ENCODE data around the gene DCTPP1.
A peak's percentile ranks its signal among the peaks of the same experiment; 100 is the strongest.
"Not testable (repeated sequence)": the region's sequence is repeated elsewhere in the genome, so short reads cannot be mapped to it uniquely, and the experiment has no call there.

The DCTPP1 gene

DNA sequence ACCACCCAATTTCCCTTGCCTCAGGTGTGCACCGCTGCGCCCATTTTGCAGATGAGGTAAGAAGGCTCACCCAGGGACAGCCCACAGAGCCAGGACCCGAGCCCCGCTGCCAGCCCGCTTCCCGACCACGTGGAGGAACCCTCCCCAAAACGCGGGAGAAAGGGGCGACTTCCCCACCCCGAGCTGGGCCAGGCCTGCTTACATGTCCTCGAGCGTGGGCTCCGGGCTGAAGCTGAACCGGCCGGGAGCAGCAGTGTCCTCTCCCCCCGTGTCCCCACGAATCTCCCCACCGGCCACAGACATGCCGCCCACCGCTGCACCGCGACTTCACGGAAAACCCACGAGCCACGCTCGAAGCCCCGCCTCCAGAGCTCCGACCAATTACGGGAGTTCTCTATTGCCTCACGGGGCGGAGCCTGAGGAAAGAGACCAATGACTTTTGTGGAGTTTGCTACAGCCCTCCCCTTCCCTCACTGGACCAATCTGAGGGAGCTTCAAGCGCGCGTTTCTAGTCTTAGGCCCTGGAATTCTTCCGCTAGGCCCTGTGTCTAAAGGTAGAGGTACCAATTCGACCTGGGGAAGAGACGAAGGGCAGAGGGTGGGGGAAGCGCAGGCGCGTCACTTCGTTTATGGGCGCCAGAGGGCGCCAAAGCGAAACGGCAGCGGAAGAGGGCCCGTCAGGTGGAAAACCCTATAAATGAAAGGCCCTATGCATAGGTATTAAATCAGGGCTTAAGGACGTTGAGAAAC is at the start of gene DCTPP1:
TSS of gene DCTPP1 (minus strand) at position 353 of the 750 bp plus-strand sequence. CDS start at position 303, 50 bp downstream.
- peak; percentile 98 for DNase-seq

DNA sequence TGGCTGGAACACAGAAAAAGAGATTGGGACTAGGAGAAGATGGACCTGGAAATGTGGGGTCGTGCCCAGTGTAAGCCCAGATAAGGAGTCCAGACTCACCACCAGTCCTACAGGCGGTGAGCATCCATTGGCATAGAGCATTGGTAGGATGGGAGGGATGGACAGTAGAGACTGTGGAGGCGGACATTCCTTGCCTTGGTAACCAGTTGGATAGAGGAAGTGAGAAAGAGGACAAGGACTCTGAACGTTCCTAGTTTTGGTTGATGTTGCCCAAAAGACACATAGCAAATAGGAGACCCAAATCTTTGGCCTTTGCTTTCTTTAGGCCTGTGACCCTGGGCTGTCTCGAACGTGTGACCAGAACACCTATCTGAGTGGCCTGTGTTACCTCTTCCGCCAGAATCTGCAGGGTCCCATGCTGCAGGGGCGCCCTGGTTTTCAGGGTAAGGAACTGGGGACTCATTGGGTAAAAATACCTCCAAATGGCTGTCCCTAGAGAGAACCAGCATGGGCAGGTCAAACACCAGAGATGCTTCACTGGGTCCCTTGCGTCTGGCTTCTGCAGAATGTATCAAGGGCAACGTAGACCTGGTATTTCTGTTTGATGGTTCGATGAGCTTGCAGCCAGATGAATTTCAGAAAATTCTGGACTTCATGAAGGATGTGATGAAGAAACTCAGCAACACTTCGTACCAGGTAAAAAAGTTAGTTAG is 49.1 kb upstream of the DCTPP1 start:
- no peak for DNase-seq

DNA sequence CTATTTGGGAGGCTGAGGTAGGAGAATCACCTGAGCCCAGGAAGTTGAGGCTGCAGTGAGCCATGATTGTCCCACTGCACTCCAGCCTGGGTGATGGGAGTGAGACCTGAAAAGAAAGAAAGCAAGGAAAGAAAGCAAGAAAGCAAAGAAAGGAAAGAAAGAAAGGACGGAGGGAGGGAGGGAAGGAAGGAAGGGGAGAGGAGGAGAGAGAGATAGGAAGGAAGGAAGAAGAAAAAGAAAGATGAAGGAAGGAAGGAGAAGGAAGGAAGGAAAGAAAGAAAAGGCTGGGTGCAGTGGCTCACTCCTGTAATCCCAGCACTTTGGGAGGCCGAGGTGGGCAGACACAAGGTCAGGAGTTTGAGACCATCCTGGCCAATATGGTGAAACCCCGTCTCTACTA is 47.9 kb upstream of the DCTPP1 start:
- DNase-seq = not testable (repeated sequence)

GRCh38 chr16:30476991-30477390 is 47.2 kb upstream of the DCTPP1 start:
- DNase-seq = no peak

GRCh38 chr16:30474684-30475083 is 44.9 kb upstream of the DCTPP1 start:
- DNase-seq = no peak

DNA sequence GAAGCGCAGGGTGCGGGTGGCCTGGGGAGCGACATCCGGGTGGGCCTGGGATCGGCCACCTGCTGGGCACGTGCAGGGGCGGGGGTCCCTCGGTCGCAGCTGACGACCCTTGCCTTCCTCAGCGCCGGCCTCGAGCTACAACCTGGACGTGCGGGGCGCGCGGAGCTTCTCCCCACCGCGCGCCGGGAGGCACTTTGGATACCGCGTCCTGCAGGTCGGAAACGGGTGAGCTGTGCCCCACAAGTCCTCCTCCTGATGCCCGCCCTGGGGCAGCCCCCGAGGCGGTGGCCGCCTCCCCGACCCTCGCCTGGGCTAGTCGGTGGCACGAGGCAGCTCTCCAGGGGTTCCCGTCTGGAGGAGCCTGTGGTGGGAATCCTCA is 44.2 kb upstream of the DCTPP1 start:
- no peak for DNase-seq

DNA sequence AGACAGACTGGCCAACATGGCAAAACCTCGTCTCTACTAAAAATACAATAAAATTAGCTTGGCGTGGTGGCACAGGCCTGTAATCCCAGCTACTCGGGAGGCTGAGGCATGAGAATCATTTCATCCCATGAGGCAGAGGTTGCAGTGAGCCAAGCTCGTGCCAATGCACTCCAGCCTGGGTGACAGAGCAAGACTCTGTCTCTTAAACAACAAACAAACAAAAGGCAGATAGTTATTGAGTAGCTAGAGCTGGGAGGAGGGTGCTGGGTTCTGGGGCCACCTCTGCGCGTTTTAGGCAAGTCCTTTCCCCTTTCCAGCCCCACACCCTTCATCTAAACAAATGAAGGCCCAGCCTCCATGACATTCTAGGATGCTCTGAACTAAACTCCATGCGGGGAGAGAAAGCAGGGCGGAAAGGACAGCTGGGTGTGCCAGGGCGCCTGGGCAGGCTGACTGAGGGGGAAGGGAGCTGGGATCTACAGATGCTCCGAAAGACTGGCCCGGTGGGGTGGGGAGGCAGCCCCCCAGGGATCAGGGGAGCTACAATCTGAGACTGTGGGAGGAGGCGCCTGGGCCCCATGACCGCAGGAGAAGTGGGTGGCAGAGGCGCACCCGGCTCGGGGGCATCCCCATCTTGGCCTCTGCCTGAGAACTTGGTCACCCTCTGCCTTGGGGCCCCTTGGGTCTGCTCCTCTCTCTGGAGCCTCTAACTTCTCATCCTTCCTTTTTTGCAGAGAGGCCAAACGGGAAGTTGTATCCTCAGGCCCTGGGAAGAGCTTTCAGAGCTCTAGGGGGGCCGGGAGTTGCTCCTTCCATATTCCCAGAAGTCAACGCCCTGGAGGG is 43.6 kb upstream of the DCTPP1 start:
- peak; percentile 59 for DNase-seq

DNA sequence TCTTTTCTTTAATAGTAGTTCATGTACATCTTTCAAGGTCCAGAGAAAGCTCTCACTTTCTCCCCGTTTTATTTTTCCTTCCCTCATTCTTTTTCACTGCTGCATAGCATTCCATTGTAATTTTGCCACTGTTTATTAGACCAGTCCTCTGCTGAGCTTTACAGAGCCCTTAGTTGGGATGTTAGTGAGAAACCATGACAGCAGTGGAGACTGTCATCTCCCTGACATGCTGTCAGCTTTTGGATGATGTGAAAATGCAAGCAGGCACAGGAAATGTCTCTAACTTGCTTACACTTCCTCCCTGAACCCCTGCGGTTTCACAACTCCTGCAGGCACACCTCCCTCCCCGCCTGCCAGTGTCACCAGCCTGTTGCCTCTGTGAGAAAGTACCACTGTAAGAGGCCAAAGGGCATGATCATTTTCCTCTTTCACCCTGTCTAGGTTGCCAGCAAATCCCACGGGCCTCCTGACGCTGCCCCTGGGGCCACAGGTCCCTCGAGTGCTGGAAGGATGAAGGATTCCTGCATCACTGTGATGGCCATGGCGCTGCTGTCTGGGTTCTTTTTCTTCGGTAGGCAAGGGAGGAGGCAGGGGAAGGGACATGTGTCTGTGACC is 42.6 kb upstream of the DCTPP1 start, which contains the start of gene ITGAL:
TSS of gene ITGAL (plus strand) at position 415 of the 615 bp plus-strand sequence. CDS start at position 511, 96 bp downstream.
- DNase-seq = peak; percentile 90

GRCh38 chr16:30470632-30470995 is 40.8 kb upstream of the DCTPP1 start:
- no peak for DNase-seq

GRCh38 chr16:30470170-30470512 is 40.3 kb upstream of the DCTPP1 start:
- DNase-seq = no peak

GRCh38 chr16:30464078-30464477 is 34.2 kb upstream of the DCTPP1 start:
- no peak for DNase-seq

GRCh38 chr16:30461426-30461825 is 31.6 kb upstream of the DCTPP1 start:
- DNase-seq = not testable (repeated sequence)

DNA sequence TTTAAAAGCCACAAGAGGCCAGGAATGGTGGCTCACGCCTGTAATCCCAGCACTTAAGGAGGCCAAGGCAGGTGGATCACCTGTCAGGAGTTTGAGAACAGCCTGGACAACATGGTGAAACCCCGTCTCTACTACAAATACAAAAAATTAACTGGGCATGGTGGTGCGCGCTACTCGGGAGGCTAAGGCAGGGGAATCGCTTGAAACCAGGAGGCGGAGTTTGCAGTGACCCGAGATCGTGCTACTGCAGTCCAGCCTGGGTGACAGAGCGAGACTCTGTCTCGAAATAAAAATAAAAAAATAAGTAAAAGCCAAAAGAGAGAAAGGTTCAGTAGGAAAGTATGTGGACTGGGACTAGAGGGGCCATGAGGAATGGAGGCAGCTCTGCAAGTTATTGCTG is 29.6 kb upstream of the DCTPP1 start:
- no peak for DNase-seq

DNA sequence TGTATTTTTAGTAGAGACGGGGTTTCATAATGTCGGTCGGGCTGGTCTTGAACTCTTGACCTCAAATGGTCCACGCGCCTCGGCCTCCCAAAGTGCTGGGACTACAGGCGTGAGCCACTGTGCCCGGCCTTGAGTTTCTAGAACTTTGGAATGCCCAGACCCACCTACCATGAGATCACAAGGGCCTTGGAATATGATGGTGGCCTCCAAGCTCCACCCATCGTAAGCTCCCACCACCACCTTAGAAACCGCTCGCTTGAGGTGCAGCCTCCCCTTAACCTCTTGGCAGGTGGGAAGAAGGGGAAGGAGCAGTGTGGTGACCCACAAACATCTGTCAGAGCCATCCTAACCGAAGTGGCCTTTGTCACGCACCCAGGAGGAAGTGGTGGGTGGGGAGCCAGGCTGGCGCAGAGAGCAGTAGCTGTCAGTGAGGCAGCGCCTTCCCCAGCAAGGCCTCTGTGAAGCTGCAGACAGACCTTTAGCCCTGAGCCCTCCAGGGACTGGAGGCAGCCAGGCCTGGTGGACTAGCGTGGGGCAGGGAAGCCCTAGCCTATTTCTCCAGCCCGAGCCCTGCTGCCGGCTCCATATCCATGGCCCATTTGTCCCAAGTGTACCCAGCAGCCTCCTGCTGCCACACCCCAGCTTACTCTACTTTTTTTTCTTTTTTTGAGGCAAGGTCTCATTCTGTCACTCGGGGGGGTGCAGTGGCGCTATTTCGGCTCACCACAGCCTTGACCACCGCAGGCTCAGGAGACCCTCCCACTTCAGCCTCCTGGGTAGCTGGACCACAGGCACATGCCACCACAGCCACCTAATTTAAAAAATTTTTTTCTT is 28.9 kb upstream of the DCTPP1 start:
- DNase-seq = peak; percentile 91

- no peak for DNase-seq
Observed at GRCh38 chr16:30457743-30458560, 28.1 kb upstream of the DCTPP1 start.

- DNase-seq = no peak
Observed at GRCh38 chr16:30457256-30457655, 27.4 kb upstream of the DCTPP1 start.

DNA sequence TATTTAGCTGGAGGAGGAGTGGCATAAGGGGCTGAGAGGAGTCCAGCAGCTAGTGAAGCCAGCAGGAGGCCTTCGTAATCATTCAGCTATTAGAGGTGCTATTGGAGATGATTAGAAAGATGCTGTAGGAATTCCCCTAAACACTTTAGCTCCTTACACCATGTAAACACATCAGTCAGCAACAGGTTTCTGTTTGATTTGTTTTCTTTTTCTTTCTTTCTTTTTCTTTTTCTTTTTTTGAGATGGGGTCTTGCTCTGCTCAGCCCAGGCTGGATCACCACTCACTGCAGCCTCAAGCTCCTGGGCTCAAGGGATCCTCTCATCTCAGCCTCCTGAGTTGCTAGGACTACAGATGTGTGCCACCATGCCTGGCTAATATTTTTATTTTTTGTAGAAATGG is 26.5 kb upstream of the DCTPP1 start:
- no peak for DNase-seq

DNA sequence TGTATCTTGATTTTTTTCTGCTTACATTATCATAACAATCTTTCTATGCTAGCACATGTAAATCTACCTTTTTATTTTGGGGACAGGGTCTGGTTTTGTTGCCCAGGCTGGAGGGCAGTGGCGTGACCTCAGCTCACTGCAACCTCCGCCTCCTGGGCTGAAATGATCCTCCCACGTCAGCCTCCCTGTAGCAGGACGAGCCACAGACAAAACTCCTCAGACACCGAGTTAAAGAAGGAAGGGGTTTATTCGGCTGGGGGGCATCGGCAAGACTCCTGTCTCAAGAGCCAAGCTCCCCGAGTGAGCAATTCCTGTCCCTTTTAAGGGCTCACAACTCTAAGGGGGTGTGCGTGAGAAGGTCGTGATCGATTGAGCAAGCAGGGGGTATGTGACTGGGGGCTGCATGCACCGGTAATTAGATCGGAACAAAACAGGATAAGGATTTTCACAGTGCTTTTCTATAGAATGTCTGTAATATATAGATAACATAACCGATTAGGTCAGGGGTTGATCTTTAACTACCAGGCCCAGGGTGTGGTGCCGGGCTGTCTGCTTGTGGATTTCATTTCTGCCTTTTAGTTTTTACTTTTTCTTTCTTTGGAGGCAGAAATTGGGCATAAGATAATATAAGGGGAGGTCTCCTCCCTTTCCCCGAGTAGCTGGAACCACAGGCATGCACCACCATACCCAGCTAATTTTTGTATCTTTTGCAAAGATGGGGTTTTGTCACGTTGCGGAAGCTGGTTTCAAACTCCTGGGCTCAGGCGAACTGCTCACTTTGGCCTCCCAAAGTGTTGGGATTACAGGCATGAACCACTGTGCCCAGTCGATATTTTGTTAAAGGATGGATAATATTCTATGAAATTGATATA is 23.1 kb upstream of the DCTPP1 start:
- not testable (repeated sequence) for DNase-seq

GRCh38 chr16:30449116-30449435 is 19.2 kb upstream of the DCTPP1 start:
- no peak for DNase-seq

- no peak for DNase-seq
Observed at GRCh38 chr16:30447512-30448226, 17.8 kb upstream of the DCTPP1 start.
